Pancreas (tissue), 10 donors: ENCODE measurements around the gene SH3D19. TPM values are rescaled to one million over a fixed set of nuclear protein-coding genes. Genes with fewer than 3 reads are reported as not detected.
A peak's percentile ranks its signal among the peaks of the same experiment; 100 is the strongest.
"Not testable (repeated sequence)": the region's sequence is repeated elsewhere in the genome, so short reads cannot be mapped to it uniquely, and the experiment has no call there.

Experiments
- ATAC-seq, 4 donors: fragments of 200-7000 bp; cut with Tn5 transposase; one replicate each; pipeline versions ENCODE4 v1.8.0 to v1.9.1; 2020; ENCODE audit warnings: mild to moderate bottlenecking in 4 of 4, moderate library complexity in 4 of 4
- DNase-seq, 6 donors: peaks; one replicate each; pipeline ENCODE4 v3.0.0-alpha.2; 2020
- FAIRE-seq: peaks from 2 replicates; lab custom pipeline; 2012; peaks lifted over from hg19 to GRCh38; lab: Jason Lieb, UNC
- H3K27ac ChIP-seq, 4 donors: fragments of 200-600 bp; sonication (generic); 1 replicate in 3 of 4; 2 replicates in 1 of 4; pipeline versions ENCODE4 v1.5.0 to v1.8.0; 2020
- H3K27me3 ChIP-seq, 4 donors: fragments of 200-600 bp; one replicate each; pipeline ENCODE4 v1.8.0; 2021
- H3K36me3 ChIP-seq, 3 donors: fragments of 200-600 bp; sonication (generic) in 1 of 3; one replicate each; pipeline versions ENCODE4 v1.5.0 to v1.8.0; 2020 to 2021
- H3K4me1 ChIP-seq, 3 donors: fragments of 200-600 bp; one replicate each; pipeline ENCODE4 v1.8.0; 2021
- H3K4me3 ChIP-seq, 4 donors: fragments of 200-600 bp; sonication (generic) in 2 of 4; one replicate each; pipeline versions ENCODE4 v1.5.0 to v1.8.0; 2020 to 2021
- H3K9me3 ChIP-seq, 4 donors: fragments of 200-600 bp; one replicate each; pipeline ENCODE4 v1.8.0; 2021
- WGBS, 2 donors: extraction: QIAGEN DNeasy Blood & Tissue Kit; methylation state at CpG; one replicate each; pipeline ENCODE4 v1.1.7; 2013; 5-methylcytosine and 5-hydroxymethylcytosine counted together
- intact Hi-C, 3 donors: fragments of 100-400 bp; cut with DNase I; formaldehyde crosslinking; loops; one replicate each; pipeline versions ENCODE4 v1.11.1 to v1.14.2; 2022
- polyA plus RNA-seq, 2 donors: library from polyadenylated mRNA; stranded (reverse); fragments of 200-250 nt; gene quantifications; one replicate each; pipeline ENCODE4 v1.2.3, GENCODE V29; 2013
- total RNA-seq, 6 donors: library from RNA; stranded (reverse); fragmentation: NEBNext Ultra II Directional in 4 of 6; extraction: Animal tissue kit (Norgen Biotek cat#: 25700) in 4 of 6; gene quantifications; one replicate each; pipeline versions ENCODE4 v1.2.1 to v1.2.4, GENCODE V29; 2021 to 2023
- TF ChIP-seq, protein P1 (sequence below), 4 donors: fragments of 200-600 bp; sonication (generic) in 3 of 4; IDR thresholded peaks; one replicate each; pipeline versions ENCODE4 v1.5.0 to v1.8.0; 2021; ENCODE audit warnings: antibody characterized with exemption in 4 of 4
- donor health status: healthy with polysubstance abuse.
- donor health status: DM: no; HTN: no; CAD: no; lungs with moderate emphysema.
- donor health status: DM: no; HTN: no; CAD: no.
- donor health status: control.
- donor health status: control.
- donor health status: Bipolar disorder and iron deficiency.
- donor health status: DM: yes; HTN: yes; CAD: no.
- donor health status: DM: no; HTN: no; CAD: no.
- donor health status: DM: no; HTN: no; CAD: no.
- donor health status: DM: yes; HTN: yes; CAD: no.

Gene SH3D19
- total and polyA plus RNA-seq, 8 donors, result 11.9 to 34.5 (median 12.9) TPM

DNA sequence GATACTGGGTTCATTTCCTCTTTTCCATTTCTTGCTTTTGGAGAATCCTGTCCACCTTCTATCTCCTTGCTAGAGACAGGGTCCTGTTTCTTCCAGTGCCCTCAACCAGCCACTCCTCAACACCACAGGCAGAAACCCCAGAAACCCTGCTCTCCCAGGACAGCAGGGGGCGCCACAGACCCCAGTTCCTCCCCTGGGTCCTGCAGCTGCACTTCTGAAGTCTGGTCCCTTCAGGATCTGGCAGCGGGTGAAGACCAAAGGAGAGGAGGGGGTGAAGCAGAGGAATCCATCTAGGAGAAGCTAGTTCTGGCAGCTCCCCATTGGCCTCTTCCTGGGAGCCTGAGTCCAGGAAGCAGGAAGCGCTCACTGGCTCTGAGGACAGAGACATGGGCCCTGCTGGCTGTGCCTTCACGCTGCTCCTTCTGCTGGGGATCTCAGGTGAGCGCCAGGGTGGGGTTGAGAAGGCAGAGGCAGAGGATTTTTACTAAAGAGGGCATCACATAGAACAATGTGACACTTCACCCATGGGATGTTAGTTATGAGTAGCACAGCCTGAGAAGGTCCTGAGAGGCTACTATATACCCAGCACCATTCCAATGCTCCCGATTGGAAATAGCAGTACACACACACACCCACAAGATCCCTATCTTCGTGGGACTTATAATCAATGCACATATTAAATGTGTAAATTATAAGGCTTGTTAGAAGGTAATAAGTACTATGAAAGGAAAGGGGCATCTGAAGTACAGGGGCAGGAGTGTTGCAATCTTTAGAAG, 48.4 kb downstream of the SH3D19 start, which contains the start of gene PRSS48:
PRSS48 (plus strand) TSS at position 375 of the 776 bp plus-strand sequence; CDS start at position 387, 12 bp downstream.
- FAIRE-seq (no peak), DNase-seq (peak; percentile 26 to 87 (median 66)), ATAC-seq (peak; percentile 63 to 93 (median 88))
- Histone ChIP-seq H3K27ac (no peak within 1 kb of the TSS), H3K36me3 (no peaks in the 10 kb centered on the region), H3K4me3 (no peak within 1 kb of the TSS), H3K27me3 (no peaks in the 10 kb centered on the region), H3K4me1 (no peaks in the 10 kb centered on the region), H3K9me3 (no peaks in the 10 kb centered on the region)
- intact Hi-C loops, result loop anchor here in 1 of 3 donors (5.0 kb wide), 1 partner anchor 85 kb away; no protein-coding TSS in a partner anchor
- WGBS, 2 donors, result 59 to 65% methylated on average over 7 of the region's 7 CpGs
- TF ChIP-seq, protein P1, sequence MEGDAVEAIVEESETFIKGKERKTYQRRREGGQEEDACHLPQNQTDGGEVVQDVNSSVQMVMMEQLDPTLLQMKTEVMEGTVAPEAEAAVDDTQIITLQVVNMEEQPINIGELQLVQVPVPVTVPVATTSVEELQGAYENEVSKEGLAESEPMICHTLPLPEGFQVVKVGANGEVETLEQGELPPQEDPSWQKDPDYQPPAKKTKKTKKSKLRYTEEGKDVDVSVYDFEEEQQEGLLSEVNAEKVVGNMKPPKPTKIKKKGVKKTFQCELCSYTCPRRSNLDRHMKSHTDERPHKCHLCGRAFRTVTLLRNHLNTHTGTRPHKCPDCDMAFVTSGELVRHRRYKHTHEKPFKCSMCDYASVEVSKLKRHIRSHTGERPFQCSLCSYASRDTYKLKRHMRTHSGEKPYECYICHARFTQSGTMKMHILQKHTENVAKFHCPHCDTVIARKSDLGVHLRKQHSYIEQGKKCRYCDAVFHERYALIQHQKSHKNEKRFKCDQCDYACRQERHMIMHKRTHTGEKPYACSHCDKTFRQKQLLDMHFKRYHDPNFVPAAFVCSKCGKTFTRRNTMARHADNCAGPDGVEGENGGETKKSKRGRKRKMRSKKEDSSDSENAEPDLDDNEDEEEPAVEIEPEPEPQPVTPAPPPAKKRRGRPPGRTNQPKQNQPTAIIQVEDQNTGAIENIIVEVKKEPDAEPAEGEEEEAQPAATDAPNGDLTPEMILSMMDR (IDR thresholded peaks at IDR 0.05), result peak; percentile 37 to 67 (median 58)

DNA sequence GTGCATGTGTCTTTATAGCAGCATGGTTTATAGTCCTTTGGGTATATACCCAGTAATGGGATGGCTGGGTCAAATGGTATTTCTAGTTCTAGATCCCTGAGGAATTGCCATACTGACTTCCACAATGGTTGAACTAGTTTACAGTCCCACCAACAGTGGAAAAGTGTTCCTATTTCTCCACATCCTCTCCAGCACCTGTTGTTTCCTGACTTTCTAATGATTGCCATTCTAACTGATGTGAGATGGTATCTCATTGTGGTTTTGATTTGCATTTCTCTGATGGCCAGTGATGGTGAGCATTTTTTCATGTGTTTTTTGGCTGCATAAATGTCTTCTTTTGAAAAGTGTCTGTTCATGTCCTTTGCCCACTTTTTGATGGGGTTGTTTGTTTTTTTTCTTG, 56.5 kb downstream of the SH3D19 start:
- H3K36me3 ChIP-seq, FAIRE-seq, H3K4me1 ChIP-seq, H3K9me3 ChIP-seq, H3K27ac ChIP-seq, ATAC-seq, H3K27me3 ChIP-seq, DNase-seq, H3K4me3 ChIP-seq, intact Hi-C loops: not testable (repeated sequence)

DNA sequence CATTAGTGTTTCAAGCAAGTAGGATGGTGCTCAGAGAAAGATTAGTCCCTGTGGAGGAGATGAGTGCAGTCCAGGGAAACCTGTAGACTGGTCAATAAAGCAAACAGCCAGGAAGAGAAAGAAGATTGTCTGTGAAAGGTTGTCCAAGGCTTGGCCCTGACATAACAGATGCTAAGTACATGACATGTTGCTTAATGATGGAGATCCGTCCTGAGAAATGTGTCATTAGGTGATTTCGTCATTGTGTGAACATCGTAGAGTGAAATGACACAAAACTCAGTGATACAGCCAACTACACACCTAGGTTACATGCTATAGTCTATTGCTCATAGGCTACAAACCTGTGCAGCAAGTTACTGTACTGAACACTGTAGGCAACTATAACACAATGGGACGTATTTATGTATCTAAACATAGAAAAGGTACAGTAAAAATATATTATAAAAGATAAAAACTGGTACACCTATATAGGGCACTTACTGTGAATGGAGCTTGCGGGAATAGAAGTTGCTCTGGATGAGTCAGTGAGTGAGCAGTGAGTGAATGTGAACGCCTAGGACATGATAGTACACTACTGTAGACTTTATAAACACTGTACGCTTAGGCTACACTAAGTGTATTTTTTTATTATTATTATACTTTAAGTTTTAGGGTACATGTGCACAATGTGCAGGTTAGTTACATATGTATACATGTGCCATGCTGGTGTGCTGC, 57.4 kb downstream of the SH3D19 start:
- WGBS, 2 donors, result 91 to 92% methylated on average over 7 of the region's 7 CpGs
- ATAC-seq, result no peak
- no peaks in the 10 kb centered on the region for H3K4me1 ChIP-seq
- H3K36me3 ChIP-seq, result no peaks in the 10 kb centered on the region
- no peak for FAIRE-seq
- TF ChIP-seq, protein P1 (IDR thresholded peaks at IDR 0.05), result no peak
- intact Hi-C loops, result no loop called here
- no peaks in the 10 kb centered on the region for H3K27me3 ChIP-seq
- H3K4me3 ChIP-seq, result no peak overlapping the region
- H3K9me3 ChIP-seq, result no peaks in the 10 kb centered on the region
- DNase-seq, result no peak
- H3K27ac ChIP-seq, result no peak overlapping the region

DNA sequence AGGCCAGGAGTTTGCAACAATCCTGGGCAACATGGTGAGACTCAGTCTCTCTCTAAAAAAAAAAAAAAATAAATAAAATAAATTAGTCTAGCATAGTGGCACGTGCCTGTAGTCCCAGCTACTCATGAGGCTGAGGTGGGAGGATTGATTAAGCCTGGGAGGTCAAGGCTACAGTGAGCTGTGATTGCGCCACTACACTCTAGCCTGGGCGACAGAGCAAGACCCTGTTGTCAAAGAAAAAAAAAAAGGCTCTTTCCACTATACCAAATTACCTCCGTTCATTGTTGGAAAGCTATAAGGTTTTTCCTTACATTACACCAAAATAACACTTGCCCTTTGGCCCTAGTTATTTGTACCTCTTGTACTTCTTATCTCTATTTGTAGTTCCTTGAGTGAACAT, 58.3 kb downstream of the SH3D19 start:
- 35 to 43% methylated on average over 4 of the region's 4 CpGs for WGBS, 2 donors

DNA sequence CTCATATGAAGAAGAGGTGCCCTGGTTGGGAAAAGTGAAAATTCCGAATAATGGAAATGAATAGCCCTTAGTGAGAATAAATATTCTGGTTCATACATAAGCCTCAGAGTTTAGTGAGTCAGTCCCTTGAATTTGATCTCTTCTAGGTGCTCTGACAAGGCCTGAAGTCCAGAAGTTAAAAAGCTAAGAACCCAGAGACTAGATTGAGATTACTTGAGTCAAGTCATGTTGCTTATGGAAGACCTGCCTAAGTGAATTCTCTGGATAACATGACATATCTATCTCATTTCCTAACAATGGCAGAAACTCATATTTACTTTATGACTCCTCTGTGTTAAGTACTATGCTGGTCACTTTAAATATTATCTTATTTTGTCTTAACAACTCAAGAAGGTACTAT, 58.9 kb downstream of the SH3D19 start:
- TF ChIP-seq, protein P1 (IDR thresholded peaks at IDR 0.05), result no peak
- Histone ChIP-seq H3K4me3 (no peak overlapping the region), H3K36me3 (no peaks in the 10 kb centered on the region), H3K27me3 (no peaks in the 10 kb centered on the region), H3K9me3 (no peaks in the 10 kb centered on the region), H3K4me1 (no peaks in the 10 kb centered on the region), H3K27ac (no peak overlapping the region)
- 94 to 97% methylated on average over 1 of the region's 1 CpG for whole genome bisulfite sequencing, 2 donors
- FAIRE-seq (no peak), ATAC-seq (no peak), DNase-seq (no peak)
- intact Hi-C loops, result no loop called here

More for the DNA sequence above, 58.3 kb downstream of the SH3D19 start:
- H3K4me1 ChIP-seq, result no peaks in the 10 kb centered on the region
- no peak overlapping the region for H3K27ac ChIP-seq
- no peaks in the 10 kb centered on the region for H3K36me3 ChIP-seq
- no peak for ATAC-seq
- DNase-seq, result no peak
- no peaks in the 10 kb centered on the region for H3K27me3 ChIP-seq
- no peaks in the 10 kb centered on the region for H3K9me3 ChIP-seq
- TF ChIP-seq, protein P1 (IDR thresholded peaks at IDR 0.05), result no peak
- no peak overlapping the region for H3K4me3 ChIP-seq
- FAIRE-seq, result no peak
- intact Hi-C loops, result no loop called here
